ENCODE measurements around the gene MRPS14. TPM values are rescaled to one million over a fixed set of nuclear protein-coding genes. Genes with fewer than 3 reads are reported as not detected.

The MRPS14 gene
- total and polyA plus RNA-seq, 2 donors (not counting 1 experiment from before 2014, with no cell fraction given): 31.6 to 39.5 TPM

- Histone ChIP-seq H3K4me2 (ENCODE audit: extremely low read depth, insufficient read depth, low read length) (no peak overlapping the region), H4K20me1 (ENCODE audit: control insufficient read depth, extremely low read depth, insufficient read depth, low read length) (no peaks in the 10 kb centered on the region), H3K27ac (ENCODE audit: insufficient read depth, low read length) (no peak overlapping the region), H2AFZ (ENCODE audit: low read length) (no peak overlapping the region), H3K4me1 (ENCODE audit: control insufficient read depth, extremely low read depth, insufficient read depth, low read length) (no peaks in the 10 kb centered on the region), H3K9me3 (ENCODE audit: control insufficient read depth, insufficient read depth, low read depth, low read length) (no peaks in the 10 kb centered on the region), H3K4me3 (replicated peaks in 1 of 4; ENCODE audit: control extremely low read depth in 1 of 4, insufficient read depth in 1 of 4, low read depth in 3 of 4, low read length in 4 of 4) (no peak overlapping the region), H3K27me3 (ENCODE audit: control insufficient read depth, insufficient read depth, low read length) (no peaks in the 10 kb centered on the region), H3K36me3 (ENCODE audit: control insufficient read depth, insufficient read depth, low read length) (no peaks in the 10 kb centered on the region), H3K9ac (ENCODE audit: insufficient read depth, low read length) (no peak overlapping the region), H3K79me2 (ENCODE audit: control insufficient read depth, insufficient read depth, low read length) (no peaks in the 10 kb centered on the region)
- peak in 1 of 2 donors; percentile 25 for DNase-seq (ENCODE audit: low read depth in 2 of 2)
- TF ChIP-seq CTCF (conservative IDR thresholded peaks at IDR 0.05 in 1 of 2, IDR thresholded peaks at IDR 0.05 in 1 of 2; ENCODE audit: low read depth in 1 of 2, low read length in 2 of 2) (no peak), EZH2 (IDR thresholded peaks at IDR 0.05; ENCODE audit: low read length, missing control alignments) (no peak)
Measured at GRCh38 chr1:174964261-174964971, 58.8 kb downstream of the MRPS14 start.

DNA sequence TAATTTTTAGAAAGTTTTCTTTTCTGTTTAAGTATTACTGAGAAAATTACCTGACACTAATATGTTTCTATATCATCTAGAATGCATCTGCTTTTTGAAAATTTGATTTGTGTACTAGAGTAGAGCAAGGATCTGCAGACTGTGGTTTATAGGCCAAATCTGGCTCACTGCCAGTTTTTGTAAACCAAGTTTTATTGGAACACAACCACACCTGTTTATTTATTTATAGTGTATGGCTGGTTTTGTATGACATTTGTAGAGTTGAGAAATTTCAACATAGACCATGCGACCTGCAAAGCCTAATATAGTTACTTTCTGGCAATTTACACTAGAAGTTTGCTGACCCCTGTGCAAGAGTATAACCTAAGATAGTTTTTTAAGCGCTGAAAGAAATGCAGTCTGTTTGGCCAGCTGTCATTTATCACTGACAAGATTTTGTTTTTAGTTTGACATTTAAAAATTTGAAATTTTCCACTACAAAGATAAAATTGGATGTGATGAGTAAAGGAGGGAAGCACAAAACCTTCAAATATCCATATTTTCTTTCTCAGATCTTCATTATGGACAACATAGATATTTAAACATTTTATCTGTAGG, 59.6 kb downstream of the MRPS14 start:
- Histone ChIP-seq H3K27me3 (ENCODE audit: control insufficient read depth, insufficient read depth, low read length) (no peaks in the 10 kb centered on the region), H3K4me3 (replicated peaks in 1 of 4; ENCODE audit: control extremely low read depth in 1 of 4, insufficient read depth in 1 of 4, low read depth in 3 of 4, low read length in 4 of 4) (no peak overlapping the region), H3K9me3 (ENCODE audit: control insufficient read depth, insufficient read depth, low read depth, low read length) (no peaks in the 10 kb centered on the region), H2AFZ (ENCODE audit: low read length) (no peak overlapping the region), H3K4me2 (ENCODE audit: extremely low read depth, insufficient read depth, low read length) (no peak overlapping the region), H3K27ac (ENCODE audit: insufficient read depth, low read length) (no peak overlapping the region), H3K9ac (ENCODE audit: insufficient read depth, low read length) (no peak overlapping the region), H3K36me3 (ENCODE audit: control insufficient read depth, insufficient read depth, low read length) (no peaks in the 10 kb centered on the region), H3K4me1 (ENCODE audit: control insufficient read depth, extremely low read depth, insufficient read depth, low read length) (no peaks in the 10 kb centered on the region), H3K79me2 (ENCODE audit: control insufficient read depth, insufficient read depth, low read length) (no peaks in the 10 kb centered on the region), H4K20me1 (ENCODE audit: control insufficient read depth, extremely low read depth, insufficient read depth, low read length) (no peaks in the 10 kb centered on the region)
- TF ChIP-seq CTCF (conservative IDR thresholded peaks at IDR 0.05 in 1 of 2, IDR thresholded peaks at IDR 0.05 in 1 of 2; ENCODE audit: low read depth in 1 of 2, low read length in 2 of 2) (no peak), EZH2 (IDR thresholded peaks at IDR 0.05; ENCODE audit: low read length, missing control alignments) (no peak)
- DNase-seq (ENCODE audit: low read depth in 2 of 2): no peak

Other genes starting within 250 kb of the MRPS14 start
- 238 and 543 TPM in 2 replicates for gene CACYBP, start 23.5 kb downstream of the MRPS14 start, total RNA-seq
- gene CACYBP, start 23.5 kb downstream of the MRPS14 start, polyA plus RNA-seq: 55.6 and 101 TPM in 2 replicates
- gene TNN, start 44.4 kb upstream of the MRPS14 start, total RNA-seq: not detected in 2 replicates
- gene TNN, start 44.4 kb upstream of the MRPS14 start, polyA plus RNA-seq: not detected in 2 replicates
- under 0.01 and 0.17 TPM in 2 replicates for gene KIAA0040, start 169.4 kb upstream of the MRPS14 start, total RNA-seq
- gene KIAA0040, start 169.4 kb upstream of the MRPS14 start, polyA plus RNA-seq: 0.18 and 24.7 TPM in 2 replicates